ENCODE results near the gene HDAC11. TPM values are rescaled to one million over a fixed set of nuclear protein-coding genes. Genes with fewer than 3 reads are reported as not detected.

HDAC11 gene
- total and polyA plus RNA-seq, 9 of the 15 experiments (the other 6 are each of a cell fraction or from before 2014, with no cell fraction given), result 0.60 to 6.0 (median 4.5) TPM

GRCh38 chr3:13495921-13496723 is 16.0 kb downstream of the HDAC11 start (continued):
- no peak for TF ChIP-seq MEF2D (tag; conservative IDR thresholded peaks at IDR 0.05; ENCODE audit: low read depth)
- TF ChIP-seq RNF2 (IDR thresholded peaks at IDR 0.05), result no peak
- TF ChIP-seq NR0B1 (IDR thresholded peaks at IDR 0.05; ENCODE audit: partially characterized antibody), result no peak
- TF ChIP-seq ZNF143 (CRISPR knock-in tag; IDR thresholded peaks at IDR 0.05), result no peak
- no peak for TF ChIP-seq MCM7 (IDR thresholded peaks at IDR 0.05)
- TF ChIP-seq DEAF1 (CRISPR knock-in tag; IDR thresholded peaks at IDR 0.05), result peak; percentile 94
- TF ChIP-seq ZNF75A (CRISPR knock-in tag; IDR thresholded peaks at IDR 0.05), result no peak
- TF ChIP-seq PCBP2 (IDR thresholded peaks at IDR 0.05; ENCODE audit: low read depth, low read length, poor library complexity, severe bottlenecking), result no peak
- TF ChIP-seq RBM39 (optimal IDR thresholded peaks at IDR 0.05; ENCODE audit: low read depth, low read length), result no peak
- no peak for TF ChIP-seq ETV1 (tag; conservative IDR thresholded peaks at IDR 0.05; ENCODE audit: low read depth)
- TF ChIP-seq ARHGAP35 (IDR thresholded peaks at IDR 0.05; ENCODE audit: partially characterized antibody), result no peak
- TF ChIP-seq ZNF518B (CRISPR knock-in tag; IDR thresholded peaks at IDR 0.05), result no peak
- no peak for TF ChIP-seq SMARCB1 (IDR thresholded peaks at IDR 0.05; ENCODE audit: insufficient read length, low read depth)
- 0 out of 2 replicates have a peak, but pooled peaks have one; percentile 5 for TF ChIP-seq KLF16 (IDR thresholded peaks at IDR 0.05)
- TF ChIP-seq FOXP1 (CRISPR knock-in tag; IDR thresholded peaks at IDR 0.05), result 0 out of 2 replicates have a peak, but pooled peaks have one; percentile 35
- TF ChIP-seq POU5F1 (IDR thresholded peaks at IDR 0.05; ENCODE audit: borderline replicate concordance, low read depth, low read length, partially characterized antibody), result no peak
- no peak for TF ChIP-seq HMG20B (CRISPR knock-in tag; IDR thresholded peaks at IDR 0.05)
- TF ChIP-seq CEBPG (CRISPR knock-in tag; IDR thresholded peaks at IDR 0.05), result peak; percentile 72
- TF ChIP-seq CEBPG (tag; conservative IDR thresholded peaks at IDR 0.05 in 1 of 2, IDR thresholded peaks at IDR 0.05 in 1 of 2), result peak in 1 of 2 experiments; percentile 54; a peak in 2 of 4 replicates
- no peak for TF ChIP-seq TFE3 (CRISPR knock-in tag; IDR thresholded peaks at IDR 0.05)

Measured in K562 (cell line).